Chondrocyte (in vitro differentiated cells): ENCODE data around the gene AMN1. TPM values are rescaled to one million over a fixed set of nuclear protein-coding genes. Genes with fewer than 3 reads are reported as not detected.

Experiments used
- DNase-seq: peaks from one replicate; pipeline ENCODE4 v3.0.0; 2021; ENCODE audit warnings: mixed read lengths, low spot score
- H3K27ac Mint-ChIP-seq: one replicate; pipeline ENCODE4 v1.8.0; 2021; ENCODE audit warnings: mild to moderate bottlenecking, moderate library complexity, mixed read lengths; ENCODE audit not compliant: unreplicated experiment
- H3K27me3 Mint-ChIP-seq: 2 replicates; pipeline ENCODE4 v1.8.0; 2021; ENCODE audit warnings: low read depth, mixed read lengths
- H3K36me3 Mint-ChIP-seq: 2 replicates; pipeline ENCODE4 v1.8.0; 2021; ENCODE audit warnings: low read depth, mixed read lengths
- H3K4me1 Mint-ChIP-seq: 2 replicates; pipeline ENCODE4 v1.8.0; 2021; ENCODE audit warnings: low read depth, mild to moderate bottlenecking, mixed read lengths
- H3K4me3 Mint-ChIP-seq: one replicate; pipeline ENCODE4 v1.8.0; 2021; ENCODE audit warnings: mild to moderate bottlenecking, moderate library complexity, mixed read lengths; ENCODE audit not compliant: unreplicated experiment
- H3K9me3 Mint-ChIP-seq: 2 replicates; pipeline ENCODE4 v1.8.0; 2021; ENCODE audit warnings: low read depth, mixed read lengths
- total RNA-seq: library from RNA; stranded (reverse); gene quantifications from 3 replicates; pipeline ENCODE4 v1.2.1, GENCODE V29; 2021
- TF ChIP-seq, protein P1 (sequence below): fragments of 200-600 bp; sonication (generic); IDR thresholded peaks from 2 replicates; pipeline ENCODE4 v1.5.0; 2021; ENCODE audit warnings: antibody characterized with exemption, mild to moderate bottlenecking, moderate library complexity

Gene AMN1
- total RNA-seq, 1 donor from 2014 or later: 6.6 TPM

DNA sequence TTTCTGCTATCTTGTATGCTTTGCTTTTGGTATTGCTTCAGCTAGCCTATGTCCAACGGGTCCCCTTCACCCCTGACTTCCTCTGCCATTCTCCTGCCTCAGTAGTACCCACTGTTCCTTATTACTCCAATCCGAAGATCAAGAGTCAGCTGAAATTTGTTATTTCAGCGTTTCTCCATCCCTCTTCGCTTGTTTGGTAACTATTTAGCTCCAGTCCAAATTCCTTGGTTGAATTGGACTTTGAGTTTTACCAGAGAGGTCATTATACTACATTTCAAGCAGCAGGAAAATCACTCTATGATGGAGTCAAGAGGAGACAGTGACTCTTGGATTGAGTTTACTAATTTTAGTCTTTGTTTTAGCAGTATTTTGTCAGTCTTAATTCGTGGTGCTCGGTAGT lies 64.8 kb downstream of the AMN1 start:
- H3K9me3 Mint-ChIP-seq: peaks cover 13% of the 10 kb centered on the region
- peaks cover 6% of the 10 kb centered on the region for H3K4me1 Mint-ChIP-seq
- no peak for DNase-seq
- no peak overlapping the region for H3K4me3 Mint-ChIP-seq
- H3K27ac Mint-ChIP-seq: no peak overlapping the region
- TF ChIP-seq, protein P1, sequence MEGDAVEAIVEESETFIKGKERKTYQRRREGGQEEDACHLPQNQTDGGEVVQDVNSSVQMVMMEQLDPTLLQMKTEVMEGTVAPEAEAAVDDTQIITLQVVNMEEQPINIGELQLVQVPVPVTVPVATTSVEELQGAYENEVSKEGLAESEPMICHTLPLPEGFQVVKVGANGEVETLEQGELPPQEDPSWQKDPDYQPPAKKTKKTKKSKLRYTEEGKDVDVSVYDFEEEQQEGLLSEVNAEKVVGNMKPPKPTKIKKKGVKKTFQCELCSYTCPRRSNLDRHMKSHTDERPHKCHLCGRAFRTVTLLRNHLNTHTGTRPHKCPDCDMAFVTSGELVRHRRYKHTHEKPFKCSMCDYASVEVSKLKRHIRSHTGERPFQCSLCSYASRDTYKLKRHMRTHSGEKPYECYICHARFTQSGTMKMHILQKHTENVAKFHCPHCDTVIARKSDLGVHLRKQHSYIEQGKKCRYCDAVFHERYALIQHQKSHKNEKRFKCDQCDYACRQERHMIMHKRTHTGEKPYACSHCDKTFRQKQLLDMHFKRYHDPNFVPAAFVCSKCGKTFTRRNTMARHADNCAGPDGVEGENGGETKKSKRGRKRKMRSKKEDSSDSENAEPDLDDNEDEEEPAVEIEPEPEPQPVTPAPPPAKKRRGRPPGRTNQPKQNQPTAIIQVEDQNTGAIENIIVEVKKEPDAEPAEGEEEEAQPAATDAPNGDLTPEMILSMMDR: no peak
- H3K36me3 Mint-ChIP-seq: peaks cover 8% of the 10 kb centered on the region
- H3K27me3 Mint-ChIP-seq: no peaks in the 10 kb centered on the region

DNA sequence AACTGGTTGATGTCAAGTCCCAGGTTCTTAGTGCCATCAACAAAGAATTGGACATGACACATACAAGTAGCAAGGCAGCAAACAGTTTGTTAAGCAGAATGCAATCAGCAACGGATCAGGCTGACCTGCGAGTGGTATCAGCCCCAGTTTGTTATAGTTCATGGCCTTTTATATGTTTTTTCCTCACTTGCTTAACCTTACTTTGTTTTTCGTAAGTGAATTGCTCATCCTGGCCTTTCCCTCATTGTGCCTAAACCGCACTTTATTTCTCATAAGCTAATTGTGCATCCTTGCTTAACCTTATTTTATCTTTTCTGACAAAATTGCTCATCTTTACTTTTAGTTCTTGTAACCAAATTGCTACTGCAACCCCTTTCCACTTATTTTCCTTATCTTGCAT lies 65.2 kb downstream of the AMN1 start:
- TF ChIP-seq, protein P1: no peak
- Mint-ChIP-seq H3K36me3 (peaks cover 4% of the 10 kb centered on the region), H3K27ac (no peak overlapping the region), H3K4me3 (no peak overlapping the region), H3K4me1 (peaks cover 8% of the 10 kb centered on the region), H3K9me3 (peaks cover 9% of the 10 kb centered on the region), H3K27me3 (no peaks in the 10 kb centered on the region)
- DNase-seq: no peak

DNA sequence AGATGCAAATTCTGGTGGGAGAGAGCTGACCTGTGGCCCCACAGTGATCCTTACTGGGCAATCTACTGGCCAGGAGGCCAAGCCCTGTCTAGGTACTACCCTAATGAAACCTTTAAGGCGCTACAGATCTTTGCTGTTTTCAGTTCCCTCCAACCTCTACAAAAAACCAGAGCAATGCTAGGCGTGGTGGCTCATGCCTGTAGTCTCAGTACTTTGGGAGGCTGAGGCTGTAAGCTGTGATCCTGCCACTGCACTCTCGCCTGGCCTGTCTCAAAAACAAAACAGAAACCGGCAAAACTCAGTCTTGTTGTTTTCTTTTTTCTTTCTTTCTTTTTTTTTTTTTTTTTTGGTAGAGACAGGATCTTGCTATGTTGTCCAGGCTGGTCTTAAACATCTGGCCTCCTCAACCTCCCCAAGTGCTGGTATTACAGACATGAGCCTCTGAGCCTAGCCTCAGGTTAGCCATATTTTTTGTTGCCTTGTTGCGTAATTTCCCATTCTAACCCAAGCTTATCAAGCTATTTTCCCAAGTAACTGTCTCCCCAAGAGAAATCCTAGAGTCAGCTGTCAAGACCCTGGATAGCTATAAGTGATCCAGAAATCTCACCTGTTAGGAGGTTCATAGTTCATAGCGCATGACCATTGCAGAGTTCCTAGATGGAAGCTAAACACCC lies 66.5 kb downstream of the AMN1 start:
- no peak overlapping the region for H3K27ac Mint-ChIP-seq
- peaks cover 8% of the 10 kb centered on the region for H3K4me1 Mint-ChIP-seq
- peaks cover 9% of the 10 kb centered on the region for H3K9me3 Mint-ChIP-seq
- TF ChIP-seq, protein P1: no peak
- no peaks in the 10 kb centered on the region for H3K27me3 Mint-ChIP-seq
- H3K4me3 Mint-ChIP-seq: no peak overlapping the region
- H3K36me3 Mint-ChIP-seq: peaks cover 3% of the 10 kb centered on the region
- no peak for DNase-seq

DNA sequence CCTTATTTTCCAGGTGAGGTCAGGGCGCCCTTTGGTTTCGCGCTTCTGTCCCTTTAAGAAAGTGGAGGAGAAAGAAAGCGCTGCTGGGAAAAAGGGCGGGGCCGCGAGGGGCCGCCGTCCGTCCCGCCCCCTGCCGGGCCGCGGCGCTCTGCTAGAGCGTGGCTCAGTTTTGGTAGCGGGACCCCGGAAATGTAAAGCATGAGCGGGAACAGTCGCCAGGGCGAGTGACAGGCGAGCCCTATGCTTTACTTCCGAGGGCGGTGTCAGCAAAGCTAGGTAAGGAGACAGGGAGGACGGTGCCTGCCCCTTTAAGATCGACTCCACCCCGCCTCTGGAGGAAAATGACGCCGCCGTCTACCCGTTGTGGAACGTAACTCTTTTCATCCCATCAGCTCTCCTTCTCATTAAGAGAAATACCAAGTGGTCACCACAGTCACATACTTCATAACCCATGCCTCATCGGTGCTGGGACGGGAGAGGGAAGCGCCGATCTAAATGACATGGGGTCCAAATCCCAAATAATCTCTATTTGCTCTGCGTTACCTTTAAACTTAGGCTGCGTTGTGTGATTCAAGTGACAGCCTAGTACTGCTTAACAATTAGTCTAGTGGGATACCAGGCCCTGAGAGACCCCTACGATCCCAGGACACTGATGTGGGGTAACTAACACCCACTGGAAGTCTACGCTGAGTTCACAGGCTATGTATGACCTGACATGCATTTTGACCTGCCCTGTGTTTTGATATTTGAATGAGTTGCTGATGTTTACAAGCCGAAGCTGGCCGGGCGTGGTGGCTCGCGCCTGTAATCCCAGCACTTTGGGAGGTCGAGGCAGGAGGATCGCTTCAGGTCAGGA lies 69.5 kb downstream of the AMN1 start, which contains the start of gene ETFBKMT:
ETFBKMT (plus strand) TSS at position 602 of the 856 bp plus-strand sequence. CDS start 2,266 bp downstream, outside the sequence.
- TF ChIP-seq, protein P1: peak; percentile 74
- peaks cover 3% of the 10 kb centered on the region for H3K36me3 Mint-ChIP-seq
- peak within 1 kb of the TSS; percentile 91 for H3K4me3 Mint-ChIP-seq
- no peak for DNase-seq
- H3K27me3 Mint-ChIP-seq: no peaks in the 10 kb centered on the region
- H3K9me3 Mint-ChIP-seq: no peaks in the 10 kb centered on the region
- H3K4me1 Mint-ChIP-seq: peaks cover 8% of the 10 kb centered on the region
- H3K27ac Mint-ChIP-seq: peak within 1 kb of the TSS; percentile 94

DNA sequence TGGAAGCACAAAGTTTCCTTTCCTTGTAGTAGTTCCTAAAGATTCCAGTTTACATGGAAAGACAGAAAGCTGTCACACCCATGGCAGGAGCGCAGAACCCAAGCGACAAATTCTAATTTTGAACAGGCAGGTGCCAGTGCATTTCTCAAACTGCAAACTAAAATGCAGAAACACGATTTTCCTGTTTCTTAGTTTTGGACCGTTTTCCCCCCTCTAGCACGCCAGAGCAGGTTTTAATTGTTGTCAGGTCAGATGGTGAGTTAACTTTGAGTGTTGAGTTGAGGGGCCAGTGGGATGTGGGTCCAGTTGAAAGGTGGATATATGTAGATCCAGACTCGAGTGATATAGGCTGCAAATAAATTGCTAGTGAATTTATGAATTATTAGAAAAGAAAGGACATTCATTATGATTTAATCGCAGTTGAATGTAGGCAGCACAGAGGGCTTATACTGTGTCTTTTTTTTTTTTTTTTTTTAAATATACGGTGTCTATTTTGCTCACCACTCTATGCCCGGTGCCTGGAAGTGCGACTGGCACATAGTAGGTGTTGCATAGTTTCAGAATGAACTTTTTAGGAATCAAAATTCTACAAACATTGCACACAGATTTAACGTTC lies 70.2 kb downstream of the AMN1 start:
- no peaks in the 10 kb centered on the region for H3K27me3 Mint-ChIP-seq

More for the DNA sequence above, 70.2 kb downstream of the AMN1 start:
- H3K27ac Mint-ChIP-seq: peak overlapping the region; percentile 25
- no peaks in the 10 kb centered on the region for H3K9me3 Mint-ChIP-seq
- H3K4me3 Mint-ChIP-seq: peak overlapping the region; percentile 91
- TF ChIP-seq, protein P1: no peak
- peaks cover 8% of the 10 kb centered on the region for H3K4me1 Mint-ChIP-seq
- no peaks in the 10 kb centered on the region for H3K36me3 Mint-ChIP-seq
- no peak for DNase-seq
